Mucosa of rectum (tissue), 2 donors: ENCODE results near the gene CXCR5.

ENCODE experiments used
- H3K27ac ChIP-seq, 2 donors: one replicate each; pipeline ENCODE4 v1.7.0; 2013; ENCODE audit warnings: inconsistent platforms in 2 of 2, low read depth in 2 of 2, low read length in 2 of 2
- H3K27me3 ChIP-seq, 2 donors: one replicate each; pipeline ENCODE4 v1.7.0; 2013; ENCODE audit warnings: low read length in 2 of 2; ENCODE audit not compliant: control insufficient read depth in 2 of 2, insufficient read depth in 2 of 2
- H3K36me3 ChIP-seq, 2 donors: one replicate each; pipeline ENCODE4 v1.7.0; 2013; ENCODE audit warnings: low read length in 2 of 2; ENCODE audit not compliant: control insufficient read depth in 2 of 2, insufficient read depth in 2 of 2
- H3K4me1 ChIP-seq, 2 donors: one replicate each; pipeline ENCODE4 v1.7.0; 2013; ENCODE audit warnings: low read length in 2 of 2, mild to moderate bottlenecking in 1 of 2; ENCODE audit not compliant: control insufficient read depth in 2 of 2, insufficient read depth in 2 of 2
- H3K4me3 ChIP-seq, 2 donors: one replicate each; pipeline ENCODE4 v1.7.0; 2013; ENCODE audit warnings: low read length in 2 of 2
- H3K9ac ChIP-seq, 2 donors: one replicate each; pipeline ENCODE4 v1.7.0; 2013; ENCODE audit warnings: low read length in 2 of 2, low read depth in 1 of 2, mild to moderate bottlenecking in 1 of 2
- H3K9me3 ChIP-seq, 2 donors: one replicate each; pipeline ENCODE4 v1.7.0; 2013; ENCODE audit warnings: low read length in 2 of 2; ENCODE audit not compliant: control insufficient read depth in 2 of 2
- donor health status: healthy.
- donor health status: Normal muscosa, but diverticular disease.

CXCR5 gene

DNA sequence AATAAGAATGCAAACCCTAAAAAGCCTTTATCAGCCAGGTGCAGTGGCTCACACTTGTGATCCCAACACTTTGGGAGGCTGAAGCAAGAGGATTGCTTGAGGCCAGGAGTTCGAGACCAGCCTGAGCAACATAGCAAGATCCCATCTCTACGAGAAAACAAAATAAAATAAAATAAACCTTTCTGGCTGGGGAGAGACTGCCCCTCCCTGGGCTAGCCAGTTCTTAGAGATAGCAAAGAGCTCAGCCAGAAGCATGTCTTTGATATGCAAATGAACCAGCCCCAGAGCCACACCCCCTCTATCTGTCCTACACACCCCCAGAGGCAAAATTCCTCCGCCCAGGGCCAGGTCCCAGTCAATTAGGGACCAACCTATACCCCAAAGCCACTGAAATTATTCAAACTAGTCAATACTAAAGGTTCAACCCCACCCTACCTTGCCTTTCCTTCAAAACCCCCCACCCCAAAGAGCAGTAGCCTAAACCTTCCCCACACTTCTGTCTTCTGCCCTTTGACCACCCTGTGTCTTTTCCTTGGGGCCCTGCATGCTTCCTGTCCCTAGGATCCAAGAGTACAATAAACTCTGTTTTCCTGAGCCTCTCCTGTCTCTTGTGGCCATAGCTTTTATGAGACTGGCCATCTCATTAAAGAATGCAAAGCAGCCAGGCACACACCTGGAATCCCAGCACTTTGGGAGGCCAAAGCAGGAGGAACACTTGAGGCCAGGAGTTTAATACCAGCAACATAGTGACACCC lies 37.3 kb upstream of the CXCR5 start:
- H3K4me1 ChIP-seq = no peaks in the 10 kb centered on the region
- no peak overlapping the region for H3K27ac ChIP-seq
- no peaks in the 10 kb centered on the region for H3K27me3 ChIP-seq
- H3K9ac ChIP-seq = no peak overlapping the region
- no peaks in the 10 kb centered on the region for H3K36me3 ChIP-seq
- no peak overlapping the region for H3K4me3 ChIP-seq
- H3K9me3 ChIP-seq = no peaks in the 10 kb centered on the region

- H3K36me3 ChIP-seq = no peaks in the 10 kb centered on the region
- H3K4me1 ChIP-seq = no peaks in the 10 kb centered on the region
- H3K4me3 ChIP-seq = no peak overlapping the region
- H3K27me3 ChIP-seq = no peaks in the 10 kb centered on the region
- H3K9me3 ChIP-seq = no peaks in the 10 kb centered on the region
- no peak overlapping the region for H3K27ac ChIP-seq
- H3K9ac ChIP-seq = no peak overlapping the region
Measured at GRCh38 chr11:118849825-118850224, 33.9 kb upstream of the CXCR5 start.

DNA sequence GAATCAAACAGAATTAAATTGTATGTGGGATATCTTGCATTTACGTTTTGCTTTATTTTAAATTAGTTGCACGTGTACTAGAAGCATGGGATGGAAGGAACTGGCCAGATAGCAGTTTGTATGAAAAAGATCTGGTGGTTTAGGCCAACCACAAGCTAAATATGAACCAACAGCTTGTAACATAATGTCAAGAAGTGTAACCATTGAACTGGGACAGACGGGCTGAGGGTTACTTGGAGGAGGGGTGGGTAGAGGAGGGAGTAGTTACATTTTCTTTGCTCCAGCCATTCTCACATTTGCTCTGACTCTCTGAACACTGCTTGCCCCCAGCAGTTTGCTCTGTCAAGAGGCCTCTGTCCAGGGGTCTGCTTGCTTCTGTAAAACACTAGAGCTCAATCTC lies 31.7 kb upstream of the CXCR5 start:
- no peaks in the 10 kb centered on the region for H3K36me3 ChIP-seq
- H3K27ac ChIP-seq = no peak overlapping the region
- H3K27me3 ChIP-seq = no peaks in the 10 kb centered on the region
- no peaks in the 10 kb centered on the region for H3K4me1 ChIP-seq
- H3K4me3 ChIP-seq = no peak overlapping the region
- H3K9me3 ChIP-seq = no peaks in the 10 kb centered on the region
- no peak overlapping the region for H3K9ac ChIP-seq

GRCh38 chr11:118853678-118854077 lies 30.0 kb upstream of the CXCR5 start:
- Histone ChIP-seq H3K4me3 (no peak overlapping the region), H3K9ac (no peak overlapping the region), H3K9me3 (no peaks in the 10 kb centered on the region), H3K36me3 (no peaks in the 10 kb centered on the region), H3K27ac (no peak overlapping the region), H3K4me1 (no peaks in the 10 kb centered on the region), H3K27me3 (no peaks in the 10 kb centered on the region)

DNA sequence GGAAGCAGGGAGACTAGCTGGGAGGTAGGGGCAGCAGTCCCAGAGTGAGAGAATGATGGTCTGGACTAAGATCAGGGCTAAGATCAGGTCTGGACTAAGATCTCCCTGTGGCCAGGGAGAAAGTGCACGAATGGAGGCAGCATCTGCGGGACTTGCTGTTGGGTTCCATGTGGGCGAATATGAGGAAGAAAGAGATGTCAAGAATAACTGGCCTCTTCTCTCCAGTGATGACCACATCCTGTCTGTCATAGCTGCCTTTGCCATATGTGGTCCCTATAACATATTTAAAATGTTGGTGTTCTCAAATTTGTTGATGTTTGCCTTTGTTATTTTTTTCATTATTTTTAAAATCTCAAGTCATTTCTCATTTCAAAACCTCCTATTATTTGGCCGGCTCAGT lies 27.4 kb upstream of the CXCR5 start:
- Histone ChIP-seq H3K36me3 (no peaks in the 10 kb centered on the region), H3K4me3 (no peak overlapping the region), H3K27me3 (no peaks in the 10 kb centered on the region), H3K27ac (no peak overlapping the region), H3K4me1 (no peaks in the 10 kb centered on the region), H3K9me3 (no peaks in the 10 kb centered on the region), H3K9ac (no peak overlapping the region)

DNA sequence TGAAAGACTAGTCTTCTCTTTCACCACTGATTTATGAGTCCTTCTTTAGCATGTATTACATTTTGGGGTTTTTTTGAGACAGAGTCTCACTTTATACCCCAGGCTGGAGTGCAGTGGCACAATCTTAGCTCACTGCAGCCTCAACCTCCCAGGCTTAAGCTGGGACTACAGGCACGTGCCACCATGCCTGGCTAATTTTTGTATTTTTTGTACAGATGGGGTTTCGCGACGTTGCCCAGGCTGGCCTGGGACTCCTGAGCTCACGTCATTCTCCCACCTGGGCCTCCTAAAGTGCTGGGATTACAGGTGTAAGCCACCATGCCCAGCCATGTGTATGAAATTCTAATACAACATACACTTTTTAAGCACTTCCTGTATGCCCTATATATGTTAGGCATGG lies 26.3 kb upstream of the CXCR5 start:
- no peak overlapping the region for H3K9ac ChIP-seq
- H3K27me3 ChIP-seq = no peaks in the 10 kb centered on the region
- no peaks in the 10 kb centered on the region for H3K36me3 ChIP-seq
- no peaks in the 10 kb centered on the region for H3K4me1 ChIP-seq
- H3K27ac ChIP-seq = no peak overlapping the region
- H3K9me3 ChIP-seq = no peaks in the 10 kb centered on the region
- no peak overlapping the region for H3K4me3 ChIP-seq

GRCh38 chr11:118859973-118860372 lies 23.7 kb upstream of the CXCR5 start:
- H3K4me1 ChIP-seq = no peaks in the 10 kb centered on the region
- H3K4me3 ChIP-seq = no peak overlapping the region
- no peaks in the 10 kb centered on the region for H3K36me3 ChIP-seq
- H3K9ac ChIP-seq = no peak overlapping the region
- H3K27ac ChIP-seq = no peak overlapping the region
- H3K9me3 ChIP-seq = no peaks in the 10 kb centered on the region
- no peaks in the 10 kb centered on the region for H3K27me3 ChIP-seq

- Histone ChIP-seq H3K4me3 (no peak overlapping the region), H3K9ac (no peak overlapping the region), H3K4me1 (peaks cover 6 to 10% of the 10 kb centered on the region in 2 donors), H3K36me3 (no peaks in the 10 kb centered on the region), H3K27me3 (no peaks in the 10 kb centered on the region), H3K9me3 (no peaks in the 10 kb centered on the region), H3K27ac (no peak overlapping the region)
Measured at GRCh38 chr11:118868659-118869058, 15.0 kb upstream of the CXCR5 start.

GRCh38 chr11:118870396-118871343 lies 13.0 kb upstream of the CXCR5 start:
- Histone ChIP-seq H3K4me3 (peak overlapping the region in 1 of 2 donors; percentile 49), H3K27me3 (no peaks in the 10 kb centered on the region), H3K9ac (peak overlapping the region; percentile 36 to 61), H3K36me3 (no peaks in the 10 kb centered on the region), H3K4me1 (peaks cover 6 to 10% of the 10 kb centered on the region in 2 donors), H3K9me3 (no peaks in the 10 kb centered on the region), H3K27ac (peak overlapping the region; percentile 65 to 84)

DNA sequence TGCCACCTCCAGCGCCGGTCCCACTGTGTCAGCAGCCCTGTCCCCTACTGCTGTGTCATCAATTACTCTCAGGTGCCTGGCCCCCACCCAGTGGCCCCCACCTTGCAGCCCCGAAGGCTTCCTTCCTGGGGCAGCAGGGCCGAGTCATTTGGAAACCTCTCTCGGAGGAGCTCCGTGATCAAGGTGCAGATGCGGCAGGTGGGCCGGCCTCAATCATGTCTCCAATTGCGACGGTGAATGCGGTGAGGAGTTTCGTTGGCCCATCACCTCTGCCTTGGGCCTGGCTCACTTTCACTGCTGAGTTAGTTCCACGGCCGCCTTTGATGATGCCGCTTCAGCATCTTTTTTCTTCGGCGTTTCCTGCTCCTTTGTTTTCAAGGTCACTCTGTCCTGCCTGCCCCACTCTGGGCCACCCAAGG lies 11.3 kb upstream of the CXCR5 start:
- no peaks in the 10 kb centered on the region for H3K27me3 ChIP-seq
- H3K9ac ChIP-seq = no peak overlapping the region
- H3K4me3 ChIP-seq = no peak overlapping the region
- no peaks in the 10 kb centered on the region for H3K9me3 ChIP-seq
- peaks cover 6 to 10% of the 10 kb centered on the region in 2 donors for H3K4me1 ChIP-seq
- peak overlapping the region in 1 of 2 donors; percentile 23 for H3K27ac ChIP-seq
- no peaks in the 10 kb centered on the region for H3K36me3 ChIP-seq
